Raji (cell line): ENCODE measurements around the gene TOX2.

Experiments used
- POLR2A ChIP-seq: IDR thresholded peaks from 2 replicates; pipeline ENCODE4 v1.6.1; 2011; ENCODE audit warnings: low read depth, low read length, control low read depth; ENCODE audit not compliant: insufficient read depth

Gene TOX2

DNA sequence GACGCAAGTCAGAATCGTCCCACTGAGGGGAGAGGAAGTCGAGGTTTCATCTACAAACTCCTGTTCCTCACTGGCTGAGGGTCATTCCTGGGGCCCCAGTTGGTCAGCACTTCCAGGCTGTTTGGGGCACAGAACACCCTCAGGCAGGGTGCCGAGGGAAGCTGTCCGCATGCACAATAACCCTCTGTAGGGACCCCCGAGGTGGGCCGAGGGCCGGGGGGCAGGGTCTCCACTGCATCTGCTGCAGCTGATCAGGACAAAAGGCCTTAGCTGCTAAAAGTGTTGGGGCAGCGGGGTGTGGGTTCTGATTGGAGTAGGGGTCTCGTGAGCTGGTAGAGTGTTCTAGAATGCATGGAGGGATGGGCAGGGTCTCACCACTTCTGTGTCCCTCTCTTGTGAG, 125.1 kb downstream of the TOX2 start:
- no peak for TF ChIP-seq POLR2A

DNA sequence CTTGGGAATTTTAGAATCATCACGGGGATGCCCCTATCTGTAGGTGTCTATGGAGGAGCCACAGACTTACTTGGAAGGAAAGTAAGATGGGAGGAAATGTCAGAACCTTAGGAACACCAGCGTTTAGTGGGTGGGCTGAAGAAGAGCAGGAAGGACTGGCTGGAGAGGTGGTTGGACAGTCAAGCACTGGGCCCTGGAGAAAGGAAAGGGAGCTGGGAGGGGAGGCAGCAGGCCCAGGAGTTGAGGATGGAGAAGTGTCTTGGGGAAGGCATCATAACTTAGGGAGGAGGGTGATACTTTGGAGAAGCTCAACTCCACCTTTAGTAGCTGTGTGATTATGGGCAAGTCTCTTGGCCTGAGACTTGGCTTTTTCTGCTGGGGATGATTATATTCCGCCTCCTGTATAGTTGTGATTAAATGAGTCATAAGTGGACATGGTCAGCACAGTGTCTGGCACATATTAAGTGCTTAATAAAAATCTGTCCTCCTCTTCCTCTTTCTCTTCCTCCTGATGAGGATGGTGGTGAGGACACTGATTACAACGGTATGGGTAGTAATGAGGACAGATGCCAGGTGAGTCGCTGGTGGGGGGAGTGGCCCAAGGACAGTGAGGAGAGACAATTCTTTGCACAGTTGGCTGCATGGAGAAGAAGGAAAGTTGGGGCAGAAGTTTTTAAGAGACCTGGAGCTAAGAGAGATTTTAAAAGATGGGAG, 125.7 kb downstream of the TOX2 start:
- TF ChIP-seq POLR2A, result no peak

DNA sequence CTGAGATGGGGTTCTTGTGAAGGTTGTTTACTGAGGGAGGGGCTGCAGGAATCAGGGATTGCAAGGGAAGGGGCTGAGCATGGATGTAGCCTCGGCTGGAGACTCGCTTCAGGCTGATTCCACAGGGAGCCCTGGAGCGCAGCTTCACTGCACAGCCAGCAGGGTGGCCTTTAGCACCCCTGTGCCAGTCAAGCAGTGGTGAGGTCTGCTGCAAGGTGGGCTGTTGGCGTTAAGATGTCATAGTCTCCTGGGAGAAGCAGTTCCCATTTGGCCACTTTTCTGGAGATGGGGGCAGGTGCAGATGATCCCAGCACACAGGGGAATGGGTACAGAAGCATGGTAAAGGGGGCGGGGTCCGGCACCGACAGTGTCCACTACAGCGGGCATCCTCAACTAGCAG, 126.3 kb downstream of the TOX2 start:
- TF ChIP-seq POLR2A, result no peak

DNA sequence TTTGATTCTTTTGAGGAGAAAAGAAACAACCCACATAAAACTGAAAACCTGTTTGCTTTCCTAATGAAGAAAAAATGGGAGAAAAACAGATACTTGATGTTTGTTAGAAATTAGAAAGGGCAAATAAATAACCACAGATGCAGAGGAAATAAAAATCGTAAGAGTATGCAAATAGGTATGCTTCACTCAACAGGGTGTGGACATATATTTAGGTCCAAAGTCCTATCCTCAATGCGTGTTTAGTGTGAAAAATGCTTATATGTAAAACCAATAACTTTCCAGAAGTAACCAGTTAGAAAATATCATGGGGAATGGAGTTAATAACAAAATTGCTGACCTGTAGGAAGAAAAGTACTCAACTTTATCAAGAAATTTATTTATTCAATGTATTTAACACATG, 135.7 kb downstream of the TOX2 start:
- no peak for TF ChIP-seq POLR2A

DNA sequence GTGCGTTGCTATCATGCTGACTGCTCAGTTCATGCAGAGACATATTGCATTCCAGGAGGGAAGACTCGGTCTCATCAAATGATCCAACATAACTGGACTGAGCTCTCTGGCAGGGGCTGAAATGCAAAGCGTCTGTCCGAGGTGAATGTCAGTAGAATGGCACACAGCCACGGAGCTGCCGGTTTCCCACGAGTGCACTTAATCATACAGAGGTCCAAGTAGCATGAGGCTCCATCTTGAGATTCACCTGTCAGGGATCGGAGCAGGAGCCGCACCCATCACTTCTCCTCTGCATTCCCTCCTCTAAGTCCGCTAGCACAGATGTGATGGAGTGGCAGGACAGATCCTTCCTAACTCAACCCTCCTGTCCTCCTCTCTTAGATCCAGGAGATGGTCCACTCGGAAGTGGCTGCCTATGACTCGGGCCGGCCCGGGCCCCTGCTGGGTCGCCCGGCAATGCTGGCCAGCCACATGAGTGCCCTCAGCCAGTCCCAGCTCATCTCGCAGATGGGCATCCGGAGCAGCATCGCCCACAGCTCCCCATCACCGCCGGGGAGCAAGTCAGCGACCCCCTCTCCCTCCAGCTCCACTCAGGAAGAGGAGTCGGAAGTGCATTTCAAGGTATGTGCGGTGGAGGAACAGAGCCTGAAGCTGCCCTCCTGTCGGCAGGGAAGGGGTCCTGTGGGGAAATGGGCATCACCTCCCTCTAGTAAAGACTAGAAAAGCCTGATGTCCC, 136.4 kb downstream of the TOX2 start:
- TF ChIP-seq POLR2A, result no peak

DNA sequence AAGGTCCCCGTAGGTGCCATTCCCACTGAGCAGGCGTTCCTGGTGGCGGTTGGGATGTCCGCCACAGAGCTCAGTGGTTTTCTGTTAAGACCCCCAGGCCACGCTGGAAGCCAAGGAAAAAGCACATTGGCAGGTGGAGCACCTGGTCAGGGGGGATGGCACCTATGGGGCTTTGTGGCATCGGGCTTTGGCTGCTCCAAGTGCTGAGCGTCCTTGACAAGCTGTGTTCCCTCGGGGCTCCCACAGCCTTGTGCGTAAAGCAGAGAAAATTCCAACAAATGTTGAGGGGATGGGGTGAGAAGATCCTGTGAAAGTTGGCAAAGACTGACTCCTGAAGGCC, 137.0 kb downstream of the TOX2 start:
- no peak for TF ChIP-seq POLR2A

DNA sequence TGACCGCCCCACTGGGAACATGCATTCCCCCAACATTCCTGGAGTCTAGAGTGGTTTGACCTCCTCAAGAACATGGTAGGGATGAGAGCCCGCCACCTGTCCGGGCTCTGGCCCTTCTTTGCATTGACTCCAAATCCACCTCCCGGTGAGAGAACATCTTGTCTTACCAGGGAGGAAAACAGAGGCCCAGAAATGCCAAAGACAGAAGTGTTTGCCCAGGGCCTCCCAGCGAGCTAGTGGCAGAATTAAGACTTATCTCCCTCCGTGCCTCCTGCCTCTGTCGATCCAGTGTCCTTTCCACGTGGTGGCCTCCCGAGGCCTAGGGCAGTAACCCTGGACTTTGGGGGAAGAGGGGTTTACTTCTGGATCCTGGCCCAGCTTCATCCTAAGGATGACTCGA, 137.5 kb downstream of the TOX2 start:
- TF ChIP-seq POLR2A, result no peak

DNA sequence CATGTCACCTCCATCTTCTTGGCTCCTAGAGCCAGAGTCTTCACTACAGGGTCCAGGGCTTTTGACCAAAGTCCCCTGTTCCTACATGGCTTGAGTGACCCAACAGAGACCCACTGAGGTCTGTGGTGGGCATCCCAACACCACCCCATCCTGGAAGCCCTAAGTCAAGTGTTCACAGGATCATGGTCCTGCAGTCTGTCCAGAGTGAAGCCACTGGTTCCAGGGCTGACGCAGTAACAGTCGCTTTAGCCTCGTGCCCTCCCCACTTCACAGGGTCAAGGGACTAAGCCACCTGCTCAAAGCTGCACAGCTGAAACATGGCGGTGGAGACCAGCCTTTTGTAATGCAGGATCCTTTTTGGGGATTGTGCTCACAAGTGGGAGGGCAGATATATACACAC, 138.4 kb downstream of the TOX2 start:
- no peak for TF ChIP-seq POLR2A

DNA sequence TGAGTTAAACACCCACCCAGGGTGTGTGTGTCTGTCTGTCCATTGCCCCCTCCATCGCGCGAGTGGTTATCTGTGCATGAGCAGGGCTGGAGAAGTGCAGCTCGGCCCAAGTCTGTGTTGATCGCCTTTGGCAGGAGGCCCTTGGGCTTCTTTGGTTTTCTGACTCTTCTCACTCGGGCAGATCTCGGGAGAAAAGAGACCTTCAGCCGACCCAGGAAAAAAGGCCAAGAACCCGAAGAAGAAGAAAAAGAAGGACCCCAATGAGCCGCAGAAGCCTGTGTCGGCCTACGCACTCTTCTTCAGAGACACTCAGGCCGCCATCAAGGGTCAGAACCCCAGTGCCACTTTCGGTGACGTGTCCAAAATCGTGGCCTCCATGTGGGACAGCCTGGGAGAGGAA, 139.5 kb downstream of the TOX2 start:
- no peak for TF ChIP-seq POLR2A

DNA sequence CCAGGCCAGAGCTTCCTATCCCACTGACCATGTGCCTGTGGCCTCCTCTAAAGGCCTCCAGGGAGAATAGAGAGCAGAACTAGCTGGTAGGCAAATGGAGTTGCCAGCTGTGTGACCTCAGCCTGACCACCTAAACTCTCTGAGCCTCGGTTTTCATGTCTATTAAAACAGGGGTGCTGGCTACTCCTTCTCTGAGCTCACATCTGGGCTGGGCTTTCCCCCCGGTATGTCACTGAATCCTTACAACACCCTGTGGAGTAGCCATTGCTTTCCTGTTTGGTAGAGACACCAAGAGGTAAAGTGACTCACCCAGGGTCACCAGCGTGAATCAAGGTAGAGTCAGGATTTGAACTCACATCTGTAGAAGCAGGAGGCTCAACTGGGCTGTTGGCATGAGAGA, 140.2 kb downstream of the TOX2 start:
- TF ChIP-seq POLR2A, result no peak

DNA sequence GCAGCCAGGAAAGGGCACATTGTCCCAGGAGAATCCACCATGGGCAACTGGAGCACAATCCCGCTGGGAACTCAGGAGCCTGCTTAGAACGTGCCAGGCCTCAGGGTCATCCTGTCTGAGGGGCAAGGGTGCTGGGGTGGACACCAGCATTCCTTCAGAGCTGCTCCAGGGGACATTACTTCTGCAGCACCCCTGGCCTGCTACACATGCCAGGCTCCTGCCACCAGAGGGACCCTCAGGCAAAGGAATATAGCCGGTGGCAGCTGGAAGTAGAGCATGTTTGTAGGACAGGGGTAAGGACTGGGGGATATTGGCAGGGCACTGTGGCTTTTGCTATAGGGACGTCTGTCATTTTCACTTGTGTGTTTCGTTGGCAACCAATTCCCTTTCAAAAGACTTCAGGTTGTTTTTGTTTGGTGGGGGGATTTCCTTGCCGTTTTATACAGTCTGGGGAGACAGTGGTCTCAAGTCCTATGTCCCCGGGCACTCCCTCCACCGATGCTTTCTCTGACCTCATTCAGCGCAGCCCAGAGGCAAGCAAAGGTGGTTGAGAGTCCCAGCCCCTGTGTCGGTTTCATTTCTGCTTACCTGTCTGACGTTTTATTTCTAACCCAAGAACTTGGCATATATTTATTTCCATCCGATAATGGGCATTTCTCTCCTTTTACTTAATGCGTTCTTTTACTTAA, 141.5 kb downstream of the TOX2 start:
- no peak for TF ChIP-seq POLR2A

DNA sequence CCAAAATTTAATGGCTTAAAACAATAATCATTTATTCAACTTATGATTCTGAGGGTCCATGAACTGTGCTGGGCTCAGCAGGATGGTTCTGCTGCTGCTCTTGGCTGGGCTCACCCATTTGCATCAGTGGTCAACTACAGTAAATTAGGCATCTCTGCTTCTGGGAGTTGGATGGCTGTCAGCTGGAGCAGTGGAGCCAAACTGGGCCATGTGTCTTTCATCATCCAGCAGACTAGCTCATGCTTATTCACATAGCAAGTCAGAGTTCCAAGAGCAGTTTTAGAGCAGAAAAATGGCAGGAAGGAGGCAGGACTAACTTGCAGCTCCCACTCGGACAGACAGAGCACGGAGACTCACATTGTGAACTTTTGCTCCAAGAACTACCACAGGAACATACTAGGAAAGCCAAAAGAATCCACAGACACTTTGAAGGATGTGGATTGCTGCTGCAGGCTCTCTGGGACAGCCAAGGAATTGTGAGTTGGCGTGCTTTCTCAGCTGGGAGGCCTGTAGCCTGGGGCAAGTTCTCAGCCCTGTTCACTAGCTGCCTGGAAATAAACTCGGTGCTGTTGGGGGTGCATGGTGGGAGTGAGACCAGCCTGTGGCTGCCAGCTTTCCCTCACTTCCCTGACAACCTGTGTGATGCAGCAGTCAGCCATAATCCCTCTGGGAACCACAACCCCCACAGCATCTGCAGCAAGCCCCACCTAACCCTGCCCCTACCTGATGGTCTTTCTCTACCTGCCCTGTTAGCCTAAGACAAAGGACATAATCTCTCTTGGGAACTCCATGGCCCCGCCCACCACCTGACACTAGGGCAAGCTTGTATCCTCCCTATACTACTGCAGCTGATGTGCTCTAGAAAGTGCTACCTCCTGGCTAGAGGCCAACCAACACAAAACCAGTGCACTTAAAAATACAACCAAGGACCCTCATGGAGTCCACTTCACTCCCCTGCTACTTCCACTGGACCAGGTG, 143.3 kb downstream of the TOX2 start:
- TF ChIP-seq POLR2A, result no peak

DNA sequence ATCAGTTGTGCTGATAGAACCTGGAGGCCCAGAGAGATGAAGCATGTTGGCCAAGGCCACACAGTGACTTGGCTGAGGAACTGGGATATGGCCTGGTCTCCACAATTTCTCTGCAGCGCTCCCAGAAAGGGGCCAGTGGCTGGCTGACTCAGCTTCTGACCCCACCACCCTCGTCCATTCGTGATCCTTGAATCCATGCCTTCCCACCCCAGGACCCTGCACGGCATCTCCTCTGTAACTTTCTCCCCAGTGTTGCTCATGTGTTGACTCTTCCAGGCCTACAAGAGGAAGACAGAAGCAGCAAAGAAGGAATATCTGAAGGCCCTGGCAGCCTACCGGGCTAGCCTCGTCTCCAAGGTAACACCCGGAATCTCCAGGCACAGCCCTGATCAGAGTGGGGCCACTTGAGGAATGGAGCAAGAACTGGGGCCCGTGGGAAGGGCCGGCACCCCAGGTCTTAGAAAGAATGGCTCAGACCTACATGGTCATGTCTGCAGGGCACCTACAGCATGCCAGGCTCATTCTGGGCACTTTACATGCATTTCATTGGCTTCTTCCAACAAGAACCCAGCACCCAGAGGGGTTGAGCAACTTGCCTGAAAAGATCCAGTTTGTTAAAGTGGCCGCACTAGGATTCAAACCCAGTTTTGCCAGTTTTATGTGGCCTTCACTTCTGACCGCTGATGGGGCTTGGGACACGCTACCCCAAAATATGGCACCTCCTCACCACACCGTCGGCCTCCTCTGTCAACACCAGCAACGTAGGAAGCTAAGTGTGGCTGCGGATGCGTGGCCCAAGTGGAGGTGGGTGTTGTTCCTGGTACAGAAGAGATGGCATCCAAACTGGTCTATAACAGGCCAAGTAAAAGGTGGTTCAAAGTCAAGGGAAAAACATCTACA, 150.1 kb downstream of the TOX2 start:
- TF ChIP-seq POLR2A, result no peak
